Fibroblast of villous mesenchyme (primary cell): ENCODE results near the gene POC1B. TPM values are rescaled to one million over a fixed set of nuclear protein-coding genes. Genes with fewer than 3 reads are reported as not detected.

Source experiments
- DNase-seq: peaks from one replicate; pipeline ENCODE4 v3.0.0-alpha.2; 2010; ENCODE audit warnings: low read depth
- H3K4me3 ChIP-seq: 2 replicates; pipeline ENCODE4 v1.5.1; 2011; ENCODE audit warnings: low read depth, mild to moderate bottlenecking, low read length
- total RNA-seq: library from RNA; depleted of rRNA; stranded (reverse); fragments of >200 nt; gene quantifications from 2 replicates; pipeline ENCODE4 v1.2.3, GENCODE V29; 2012
- TF ChIP-seq, protein P1 (sequence below): IDR thresholded peaks from 2 replicates; pipeline ENCODE4 v1.5.1; 2012; ENCODE audit warnings: low read depth, mild to moderate bottlenecking, low read length; ENCODE audit not compliant: insufficient read depth

POC1B gene
- total RNA-seq, 1 donor: 35.0 TPM

DNA sequence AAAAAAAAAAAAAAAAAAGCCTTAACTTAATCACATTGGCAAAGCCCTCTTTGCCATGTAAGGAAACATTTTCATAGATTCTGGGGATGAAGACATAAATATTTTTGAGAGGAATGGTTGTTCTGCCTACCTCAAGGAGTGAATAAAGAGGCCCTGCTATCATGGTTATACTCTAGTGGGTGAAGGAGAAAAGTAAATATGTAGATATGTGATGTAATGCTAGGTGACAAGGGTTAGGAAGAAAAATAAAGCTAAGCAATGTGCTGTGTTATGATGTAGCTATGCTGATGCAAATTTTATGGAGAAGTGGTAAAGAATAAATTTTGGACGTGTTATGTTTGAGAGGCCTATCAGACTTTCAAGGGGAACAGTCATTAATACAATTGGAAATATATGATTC, 93.5 kb downstream of the POC1B start:
- no peak for DNase-seq
- no peak overlapping the region for H3K4me3 ChIP-seq
- TF ChIP-seq, protein P1, sequence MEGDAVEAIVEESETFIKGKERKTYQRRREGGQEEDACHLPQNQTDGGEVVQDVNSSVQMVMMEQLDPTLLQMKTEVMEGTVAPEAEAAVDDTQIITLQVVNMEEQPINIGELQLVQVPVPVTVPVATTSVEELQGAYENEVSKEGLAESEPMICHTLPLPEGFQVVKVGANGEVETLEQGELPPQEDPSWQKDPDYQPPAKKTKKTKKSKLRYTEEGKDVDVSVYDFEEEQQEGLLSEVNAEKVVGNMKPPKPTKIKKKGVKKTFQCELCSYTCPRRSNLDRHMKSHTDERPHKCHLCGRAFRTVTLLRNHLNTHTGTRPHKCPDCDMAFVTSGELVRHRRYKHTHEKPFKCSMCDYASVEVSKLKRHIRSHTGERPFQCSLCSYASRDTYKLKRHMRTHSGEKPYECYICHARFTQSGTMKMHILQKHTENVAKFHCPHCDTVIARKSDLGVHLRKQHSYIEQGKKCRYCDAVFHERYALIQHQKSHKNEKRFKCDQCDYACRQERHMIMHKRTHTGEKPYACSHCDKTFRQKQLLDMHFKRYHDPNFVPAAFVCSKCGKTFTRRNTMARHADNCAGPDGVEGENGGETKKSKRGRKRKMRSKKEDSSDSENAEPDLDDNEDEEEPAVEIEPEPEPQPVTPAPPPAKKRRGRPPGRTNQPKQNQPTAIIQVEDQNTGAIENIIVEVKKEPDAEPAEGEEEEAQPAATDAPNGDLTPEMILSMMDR: no peak

DNA sequence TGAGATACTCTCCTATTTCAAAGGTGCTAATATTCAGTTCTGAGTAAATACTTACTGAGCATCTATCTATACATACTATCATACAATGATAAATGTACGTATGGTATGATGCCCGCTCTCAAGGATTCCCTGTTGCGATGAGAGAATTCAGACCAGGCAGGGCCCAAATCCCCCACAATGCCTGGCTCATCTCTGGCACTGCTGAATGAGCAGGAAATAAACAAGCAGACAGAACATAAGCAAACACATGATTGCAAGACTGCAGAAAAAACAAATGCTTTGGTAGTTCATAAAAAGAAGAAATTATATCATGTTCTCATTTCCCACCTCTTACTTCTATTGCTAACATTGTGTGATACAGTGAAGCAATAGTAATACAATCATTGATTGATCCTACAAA, 96.3 kb downstream of the POC1B start:
- TF ChIP-seq, protein P1: no peak
- no peak for DNase-seq
- H3K4me3 ChIP-seq: no peak overlapping the region

DNA sequence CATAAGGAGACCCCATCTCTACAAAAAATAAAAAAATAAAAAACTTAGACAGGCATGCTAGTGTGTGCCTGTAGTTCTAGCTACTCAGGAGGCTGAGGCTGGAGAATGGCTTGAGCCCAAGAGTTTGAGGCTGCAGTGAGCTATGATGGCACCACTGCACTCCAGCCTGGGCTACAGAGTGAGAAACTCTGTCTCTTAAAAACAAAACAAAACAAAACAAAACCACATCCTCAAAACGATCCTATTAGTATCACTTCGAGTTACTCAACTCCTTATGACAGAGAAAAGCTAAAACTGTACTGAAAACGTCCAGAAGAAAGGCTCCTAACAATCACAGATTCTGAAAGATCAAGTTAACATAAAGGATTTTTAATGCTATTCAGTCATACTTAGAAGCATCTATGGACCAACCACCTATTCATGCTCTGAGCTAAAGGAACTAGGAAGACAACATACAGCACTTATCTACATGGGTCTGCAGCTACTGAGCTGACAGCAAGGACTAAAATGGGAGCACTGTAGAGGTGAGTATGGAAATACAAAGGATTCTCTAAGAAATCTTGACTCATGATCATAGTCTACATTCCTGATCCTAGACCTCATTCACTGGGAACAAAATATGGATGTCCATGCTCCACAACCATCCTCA, 98.2 kb downstream of the POC1B start:
- H3K4me3 ChIP-seq: no peak overlapping the region
- peak; percentile 42 for DNase-seq
- TF ChIP-seq, protein P1: no peak

DNA sequence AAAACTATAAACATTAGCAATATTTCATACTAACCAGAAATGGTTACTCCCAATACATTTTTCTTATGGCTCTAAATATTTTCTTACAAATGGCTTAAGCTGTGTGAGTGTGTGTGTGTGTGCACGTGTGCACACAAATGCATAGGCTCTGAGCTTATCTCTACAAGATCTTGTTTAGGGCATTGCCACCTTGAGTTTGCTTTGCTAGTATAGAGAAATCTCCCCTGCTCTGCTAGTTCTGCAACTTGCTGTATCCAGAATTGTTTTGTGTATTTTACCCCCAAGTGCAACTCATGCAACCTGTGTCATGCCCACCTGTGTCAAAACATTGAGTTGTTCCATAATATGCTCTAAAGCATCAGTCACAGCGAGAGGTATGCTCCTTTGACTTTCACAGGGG, 101.0 kb downstream of the POC1B start:
- TF ChIP-seq, protein P1: no peak
- H3K4me3 ChIP-seq: no peak overlapping the region
- DNase-seq: no peak

DNA sequence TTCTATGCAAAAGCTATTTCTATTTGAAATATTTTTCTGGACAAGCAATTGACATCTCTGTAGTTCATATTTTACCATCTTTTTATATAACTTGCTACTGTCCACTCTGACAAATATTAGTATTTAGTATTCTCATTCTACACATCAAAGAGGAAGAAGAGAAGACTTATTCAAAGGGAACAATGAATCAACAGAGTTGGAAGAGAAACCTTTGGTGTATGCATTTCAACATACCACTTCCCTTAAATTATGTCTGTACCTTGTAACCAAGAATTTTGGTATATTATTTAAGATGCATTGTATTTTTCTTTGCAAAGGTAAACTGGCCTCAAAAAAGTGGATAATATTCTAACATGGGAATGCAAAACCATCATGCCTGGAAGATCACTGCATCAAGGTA, 101.5 kb downstream of the POC1B start:
- no peak for DNase-seq
- TF ChIP-seq, protein P1: no peak
- H3K4me3 ChIP-seq: no peak overlapping the region

DNA sequence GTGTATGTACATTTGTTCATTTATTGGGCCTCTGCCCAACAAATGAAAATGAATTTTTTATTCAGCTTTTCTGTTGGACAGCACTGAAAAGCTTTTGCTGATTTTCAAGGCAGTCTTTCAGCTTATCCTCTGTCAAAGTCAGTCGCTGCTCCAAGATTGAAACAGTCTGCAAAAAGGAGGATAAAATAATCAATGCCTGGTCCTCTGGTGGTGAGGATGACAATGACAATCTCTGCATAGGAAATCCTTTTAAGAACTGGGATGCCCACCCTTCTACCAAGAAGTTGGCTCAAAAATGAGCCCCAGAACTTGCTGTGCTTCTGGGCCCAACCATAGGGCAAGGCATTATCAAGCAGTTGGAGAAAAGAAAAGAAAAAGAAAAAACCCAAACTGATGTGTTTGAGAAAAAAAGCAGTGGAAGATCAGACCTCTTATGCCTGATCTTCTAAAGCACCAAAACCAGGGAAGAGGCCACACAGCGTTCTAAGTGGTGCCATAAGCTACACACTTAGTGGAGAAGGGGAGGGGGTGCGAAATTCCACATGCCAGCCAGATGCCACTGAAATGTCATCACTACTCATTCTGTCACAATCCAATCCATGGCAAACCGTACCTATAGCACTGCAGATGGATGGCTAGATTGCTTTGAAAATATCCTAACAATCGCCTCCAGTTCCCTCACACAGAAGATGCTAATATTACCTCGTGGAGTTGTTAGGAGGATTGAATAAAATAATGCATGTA, 104.6 kb downstream of the POC1B start:
- H3K4me3 ChIP-seq: no peak overlapping the region
- TF ChIP-seq, protein P1: no peak
- DNase-seq: no peak
